Mesenchymal stem cell (in vitro differentiated cells and primary cell): ENCODE data around the gene NR5A2.

Experiments used
- DNase-seq: peaks from one replicate; pipeline ENCODE4 v3.0.0-alpha.2; 2013
- H2AFZ ChIP-seq: one replicate; pipeline ENCODE4 v1.6.1; 2013; ENCODE audit warnings: low read depth, mild to moderate bottlenecking, control low read depth, inconsistent platforms, low read length, moderate library complexity
- H2AK5ac ChIP-seq: 2 replicates; pipeline ENCODE4 v1.6.1; 2013; ENCODE audit warnings: low read length, moderate library complexity, mild to moderate bottlenecking, inconsistent platforms; ENCODE audit not compliant: severe bottlenecking
- H2BK120ac ChIP-seq: one replicate; pipeline ENCODE4 v1.6.1; 2013; ENCODE audit warnings: low read depth, mild to moderate bottlenecking, inconsistent platforms, low read length, moderate library complexity
- H2BK12ac ChIP-seq, 2 experiments: one replicate each; pipeline ENCODE4 v1.6.1; 2013; ENCODE audit warnings: inconsistent platforms in 2 of 2, low read length in 2 of 2, mild to moderate bottlenecking in 2 of 2, moderate library complexity in 2 of 2, control low read depth in 1 of 2
- H2BK15ac ChIP-seq: one replicate; pipeline ENCODE4 v1.6.1; 2013; ENCODE audit warnings: mild to moderate bottlenecking, low read depth, inconsistent platforms; ENCODE audit not compliant: poor library complexity, severe bottlenecking
- H2BK5ac ChIP-seq: 2 replicates; pipeline ENCODE4 v1.6.1; 2013; ENCODE audit warnings: low read depth, mild to moderate bottlenecking, low read length, control low read depth, inconsistent platforms; ENCODE audit not compliant: poor library complexity, severe bottlenecking
- H3K14ac ChIP-seq, 2 experiments: one replicate each; pipeline ENCODE4 v1.6.1; 2013; ENCODE audit warnings: inconsistent platforms in 2 of 2, low read length in 2 of 2, control low read depth in 1 of 2, mild to moderate bottlenecking in 1 of 2, moderate library complexity in 1 of 2
- H3K18ac ChIP-seq, 2 experiments: one replicate each; pipeline ENCODE4 v1.6.1; 2013; ENCODE audit warnings: inconsistent platforms in 2 of 2, low read length in 2 of 2, control low read depth in 1 of 2, low read depth in 1 of 2, mild to moderate bottlenecking in 1 of 2
- H3K23ac ChIP-seq, 2 experiments: one replicate each; pipeline ENCODE4 v1.6.1; 2013; ENCODE audit warnings: inconsistent platforms in 2 of 2, low read length in 2 of 2, mild to moderate bottlenecking in 2 of 2, moderate library complexity in 2 of 2, control low read depth in 1 of 2
- H3K27ac ChIP-seq: 2 replicates; pipeline ENCODE4 v1.5.1; 2013; ENCODE audit warnings: mild to moderate bottlenecking, moderate library complexity, low read length, control low read depth, inconsistent platforms; ENCODE audit not compliant: poor library complexity, severe bottlenecking
- H3K27me3 ChIP-seq, 2 experiments: 2 replicates each; pipeline versions ENCODE4 v1.6.1 to v1.7.0; 2013; ENCODE audit warnings: low read length in 2 of 2, mild to moderate bottlenecking in 2 of 2, moderate library complexity in 2 of 2, control low read depth in 1 of 2, inconsistent platforms in 1 of 2; ENCODE audit not compliant: control insufficient read depth in 1 of 2, insufficient read depth in 1 of 2
- H3K36me3 ChIP-seq, 2 experiments: 2 replicates each; pipeline versions ENCODE4 v1.6.1 to v1.7.0; 2013; ENCODE audit warnings: low read length in 2 of 2, control low read depth in 1 of 2, inconsistent platforms in 1 of 2, low read depth in 1 of 2, mild to moderate bottlenecking in 1 of 2; ENCODE audit not compliant: insufficient read depth in 2 of 2, control insufficient read depth in 1 of 2
- H3K4ac ChIP-seq, 2 experiments: one replicate each; pipeline ENCODE4 v1.6.1; 2013; ENCODE audit warnings: inconsistent platforms in 2 of 2, low read length in 2 of 2, mild to moderate bottlenecking in 2 of 2, moderate library complexity in 2 of 2, control low read depth in 1 of 2, low read depth in 1 of 2
- H3K4me1 ChIP-seq: 2 replicates; pipeline ENCODE4 v1.6.1; 2013; ENCODE audit warnings: low read depth, low read length, control low read depth; ENCODE audit not compliant: control insufficient read depth, insufficient read depth
- H3K4me2 ChIP-seq: 2 replicates; pipeline ENCODE4 v1.6.1; 2013; ENCODE audit warnings: low read length, mild to moderate bottlenecking, inconsistent platforms; ENCODE audit not compliant: poor library complexity, severe bottlenecking
- H3K4me3 ChIP-seq, 2 experiments: 2 replicates each; pipeline versions ENCODE4 v1.5.1 to v1.7.0; 2013; ENCODE audit warnings: low read length in 2 of 2, mild to moderate bottlenecking in 2 of 2, control low read depth in 1 of 2, low read depth in 1 of 2; ENCODE audit not compliant: insufficient read depth in 1 of 2
- H3K79me1 ChIP-seq: replicated peaks from 2 replicates; pipeline ENCODE4 v1.6.1; 2013; ENCODE audit warnings: mild to moderate bottlenecking, control low read depth, low read length, inconsistent platforms; ENCODE audit not compliant: poor library complexity, severe bottlenecking
- H3K9ac ChIP-seq: 2 replicates; pipeline ENCODE4 v1.7.0; 2013; ENCODE audit warnings: mild to moderate bottlenecking, low read length, moderate library complexity
- H3K9me3 ChIP-seq: 2 replicates; pipeline ENCODE4 v1.7.0; 2013; ENCODE audit warnings: mild to moderate bottlenecking, low read length; ENCODE audit not compliant: control insufficient read depth
- H4K8ac ChIP-seq: one replicate; pipeline ENCODE4 v1.6.1; 2013; ENCODE audit warnings: inconsistent platforms, mild to moderate bottlenecking, low read length, moderate library complexity
- H4K91ac ChIP-seq: one replicate; pipeline ENCODE4 v1.6.1; 2013; ENCODE audit warnings: mild to moderate bottlenecking, low read length, inconsistent platforms
- WGBS: methylation state at CpG from one replicate; pipeline ENCODE4 v1.1.7; 2013; ENCODE audit warnings: mixed read lengths; 5-methylcytosine and 5-hydroxymethylcytosine counted together

NR5A2 gene

GRCh38 chr1:200075522-200075921 is 48.0 kb downstream of the NR5A2 start:
- no peak overlapping the region for H3K4me2 ChIP-seq
- no peak overlapping the region for H2BK120ac ChIP-seq
- no peak overlapping the region for H3K4ac ChIP-seq
- H3K4me3 ChIP-seq, result peak overlapping the region in 1 of 2 experiments; percentile 16
- H2AK5ac ChIP-seq, result no peak overlapping the region
- no peak overlapping the region for H3K23ac ChIP-seq
- H2BK12ac ChIP-seq, result no peak overlapping the region
- H4K8ac ChIP-seq, result no peak overlapping the region
- H3K14ac ChIP-seq, result no peak overlapping the region
- peak overlapping the region; percentile 67 for H2BK15ac ChIP-seq
- H2BK5ac ChIP-seq, result no peak overlapping the region
- 46% methylated on average over 6 of the region's 8 CpGs for WGBS
- H3K36me3 ChIP-seq, result no peaks in the 10 kb centered on the region
- H3K18ac ChIP-seq, result no peak overlapping the region
- no peak overlapping the region for H2AFZ ChIP-seq
- no peaks in the 10 kb centered on the region for H3K9me3 ChIP-seq
- no peaks in the 10 kb centered on the region for H3K79me1 ChIP-seq
- peak overlapping the region; percentile 56 for H3K9ac ChIP-seq
- no peaks in the 10 kb centered on the region for H3K4me1 ChIP-seq
- H3K27ac ChIP-seq, result no peak overlapping the region
- H4K91ac ChIP-seq, result no peak overlapping the region
- peaks cover 0 to 2% of the 10 kb centered on the region in 2 experiments for H3K27me3 ChIP-seq
- DNase-seq, result peak; percentile 6

- H2BK12ac ChIP-seq, result no peak overlapping the region
- H3K36me3 ChIP-seq, result no peaks in the 10 kb centered on the region
- DNase-seq, result peak; percentile 81
- peak overlapping the region; percentile 56 for H3K9ac ChIP-seq
- H3K9me3 ChIP-seq, result no peaks in the 10 kb centered on the region
- no peak overlapping the region for H3K18ac ChIP-seq
- H3K4ac ChIP-seq, result no peak overlapping the region
- no peaks in the 10 kb centered on the region for H3K27me3 ChIP-seq
- no peak overlapping the region for H3K4me2 ChIP-seq
- no peaks in the 10 kb centered on the region for H3K4me1 ChIP-seq
- no peak overlapping the region for H2BK120ac ChIP-seq
- H2AFZ ChIP-seq, result no peak overlapping the region
- no peak overlapping the region for H2AK5ac ChIP-seq
- no peaks in the 10 kb centered on the region for H3K79me1 ChIP-seq
- no peak overlapping the region for H4K91ac ChIP-seq
- 43% methylated on average over 6 of the region's 9 CpGs for WGBS
- H3K4me3 ChIP-seq, result peak overlapping the region in 1 of 2 experiments; percentile 73
- H2BK15ac ChIP-seq, result no peak overlapping the region
- no peak overlapping the region for H3K14ac ChIP-seq
- no peak overlapping the region for H3K27ac ChIP-seq
- no peak overlapping the region for H2BK5ac ChIP-seq
- H4K8ac ChIP-seq, result no peak overlapping the region
- H3K23ac ChIP-seq, result no peak overlapping the region
Observed at GRCh38 chr1:200075938-200076546, 48.5 kb downstream of the NR5A2 start.

GRCh38 chr1:200079232-200079940 is 51.9 kb downstream of the NR5A2 start:
- H4K8ac ChIP-seq, result no peak overlapping the region
- H4K91ac ChIP-seq, result no peak overlapping the region
- H3K9me3 ChIP-seq, result no peaks in the 10 kb centered on the region
- no peak overlapping the region for H3K14ac ChIP-seq
- no peak overlapping the region for H3K18ac ChIP-seq
- WGBS, result 85% methylated on average over 8 of the region's 8 CpGs
- no peak overlapping the region for H2AFZ ChIP-seq
- H3K9ac ChIP-seq, result no peak overlapping the region
- DNase-seq, result no peak
- no peaks in the 10 kb centered on the region for H3K27me3 ChIP-seq
- no peak overlapping the region for H3K4me3 ChIP-seq
- no peak overlapping the region for H3K27ac ChIP-seq
- no peak overlapping the region for H3K4ac ChIP-seq
- no peaks in the 10 kb centered on the region for H3K79me1 ChIP-seq
- no peaks in the 10 kb centered on the region for H3K4me1 ChIP-seq
- H2BK15ac ChIP-seq, result no peak overlapping the region
- H2BK12ac ChIP-seq, result no peak overlapping the region
- no peak overlapping the region for H2BK120ac ChIP-seq
- H2BK5ac ChIP-seq, result no peak overlapping the region
- H2AK5ac ChIP-seq, result no peak overlapping the region
- H3K36me3 ChIP-seq, result no peaks in the 10 kb centered on the region
- no peak overlapping the region for H3K4me2 ChIP-seq
- H3K23ac ChIP-seq, result no peak overlapping the region

- Histone ChIP-seq H2AFZ (no peak overlapping the region), H3K18ac (no peak overlapping the region), H3K27ac (no peak overlapping the region), H3K14ac (no peak overlapping the region), H3K23ac (no peak overlapping the region), H2BK120ac (no peak overlapping the region), H3K36me3 (no peaks in the 10 kb centered on the region), H3K4ac (no peak overlapping the region), H4K8ac (no peak overlapping the region), H3K9ac (no peak overlapping the region), H3K79me1 (no peaks in the 10 kb centered on the region), H2BK15ac (no peak overlapping the region), H3K4me3 (no peak overlapping the region), H2AK5ac (no peak overlapping the region), H3K4me2 (no peak overlapping the region), H2BK5ac (no peak overlapping the region), H3K4me1 (no peaks in the 10 kb centered on the region), H2BK12ac (no peak overlapping the region), H4K91ac (no peak overlapping the region), H3K27me3 (no peaks in the 10 kb centered on the region), H3K9me3 (no peaks in the 10 kb centered on the region)
- 31% methylated on average over 5 of the region's 5 CpGs for WGBS
- no peak for DNase-seq
Observed at GRCh38 chr1:200081151-200081968, 53.9 kb downstream of the NR5A2 start.
